H9 (cell line): ENCODE results near the gene SKAP1. TPM values are rescaled to one million over a fixed set of nuclear protein-coding genes. Genes with fewer than 3 reads are reported as not detected.

Experiments used
- DNase-seq: peaks from one replicate; pipeline ENCODE4 v3.0.0-alpha.2; 2017
- H2AFZ ChIP-seq: one replicate; pipeline ENCODE4 v1.6.1; 2013; ENCODE audit warnings: mild to moderate bottlenecking, low read length, control low read depth, moderate library complexity
- H2AK5ac ChIP-seq: 2 replicates; pipeline ENCODE4 v1.6.1; 2013; ENCODE audit warnings: low read length, control low read depth, mixed read lengths; ENCODE audit not compliant: insufficient read length
- H2BK120ac ChIP-seq: one replicate; pipeline ENCODE4 v1.6.1; 2013; ENCODE audit warnings: low read depth, mild to moderate bottlenecking, low read length, control low read depth, inconsistent platforms; ENCODE audit not compliant: poor library complexity, severe bottlenecking
- H2BK12ac ChIP-seq: 2 replicates; pipeline ENCODE4 v1.6.1; 2013; ENCODE audit warnings: low read length, control low read depth, mixed read lengths, low read depth; ENCODE audit not compliant: insufficient read length
- H2BK15ac ChIP-seq: 2 replicates; pipeline ENCODE4 v1.6.1; 2013; ENCODE audit warnings: low read depth, low read length, control low read depth
- H2BK20ac ChIP-seq: one replicate; pipeline ENCODE4 v1.6.1; 2013; ENCODE audit warnings: low read depth, mild to moderate bottlenecking, low read length, control low read depth, inconsistent platforms; ENCODE audit not compliant: poor library complexity, severe bottlenecking
- H2BK5ac ChIP-seq: 2 replicates; pipeline ENCODE4 v1.6.1; 2013; ENCODE audit warnings: low read length, control low read depth, mixed read lengths; ENCODE audit not compliant: insufficient read length
- H3K14ac ChIP-seq: 2 replicates; pipeline ENCODE4 v1.6.1; 2013; ENCODE audit warnings: low read length, control low read depth; ENCODE audit not compliant: insufficient read depth
- H3K18ac ChIP-seq: 2 replicates; pipeline ENCODE4 v1.6.1; 2013; ENCODE audit warnings: low read depth, mild to moderate bottlenecking, mixed read lengths, low read length, control low read depth; ENCODE audit not compliant: insufficient read length
- H3K23ac ChIP-seq: 2 replicates; pipeline ENCODE4 v1.6.1; 2013; ENCODE audit warnings: low read length, control low read depth, mixed read lengths, low read depth; ENCODE audit not compliant: insufficient read length
- H3K23me2 ChIP-seq: 2 replicates; pipeline ENCODE4 v1.6.1; 2013; ENCODE audit warnings: low read depth, mild to moderate bottlenecking, mixed read lengths, low read length, control low read depth; ENCODE audit not compliant: insufficient read length, poor library complexity, severe bottlenecking
- H3K27ac ChIP-seq: 2 replicates; pipeline ENCODE4 v1.5.1; 2013; ENCODE audit warnings: low read length, control low read depth, mixed read lengths, low read depth; ENCODE audit not compliant: insufficient read length
- H3K27me3 ChIP-seq: 2 replicates; pipeline ENCODE4 v1.6.1; 2013; ENCODE audit warnings: low read length, control low read depth, inconsistent platforms; ENCODE audit not compliant: insufficient read depth
- H3K4ac ChIP-seq: 2 replicates; pipeline ENCODE4 v1.6.1; 2013; ENCODE audit warnings: low read depth, mild to moderate bottlenecking, control low read depth, inconsistent platforms, low read length, moderate library complexity
- H3K4me1 ChIP-seq: 2 replicates; pipeline ENCODE4 v1.6.1; 2013; ENCODE audit warnings: low read length, control low read depth, inconsistent platforms; ENCODE audit not compliant: insufficient read depth
- H3K4me2 ChIP-seq: 2 replicates; pipeline ENCODE4 v1.6.1; 2013; ENCODE audit warnings: low read length, control low read depth, mixed read lengths; ENCODE audit not compliant: insufficient read length, insufficient read depth
- H3K56ac ChIP-seq: 2 replicates; pipeline ENCODE4 v1.6.1; 2013; ENCODE audit warnings: low read depth, mild to moderate bottlenecking, mixed read lengths, low read length, control low read depth; ENCODE audit not compliant: insufficient read length
- H3K79me1 ChIP-seq: 2 replicates; pipeline ENCODE4 v1.6.1; 2013; ENCODE audit warnings: low read depth, mild to moderate bottlenecking, moderate library complexity, low read length, control low read depth, inconsistent platforms; ENCODE audit not compliant: insufficient read depth, poor library complexity, severe bottlenecking
- H3K79me2 ChIP-seq: 2 replicates; pipeline ENCODE4 v1.6.1; 2013; ENCODE audit warnings: low read length, control low read depth, inconsistent platforms; ENCODE audit not compliant: insufficient read depth
- H3K9ac ChIP-seq: 2 replicates; pipeline ENCODE4 v1.6.1; 2013; ENCODE audit warnings: low read length, control low read depth, mixed read lengths; ENCODE audit not compliant: insufficient read length; ENCODE audit errors: extremely low read depth
- H3K9me3 ChIP-seq: one replicate; pipeline ENCODE4 v1.6.1; 2013; ENCODE audit warnings: low read depth, low read length, inconsistent platforms; ENCODE audit not compliant: control insufficient read depth
- H3T11ph ChIP-seq: one replicate; pipeline ENCODE4 v1.6.1; 2013; ENCODE audit warnings: mild to moderate bottlenecking, low read length, control low read depth, inconsistent platforms
- H4K20me1 ChIP-seq: one replicate; pipeline ENCODE4 v1.6.1; 2013; ENCODE audit not compliant: control insufficient read depth, insufficient read length, insufficient read depth
- H4K5ac ChIP-seq: 2 replicates; pipeline ENCODE4 v1.6.1; 2013; ENCODE audit warnings: low read depth, mild to moderate bottlenecking, mixed read lengths, low read length, control low read depth; ENCODE audit not compliant: insufficient read length
- H4K8ac ChIP-seq: replicated peaks from 2 replicates; pipeline ENCODE4 v1.6.1; 2013; ENCODE audit warnings: low read length, control low read depth, mixed read lengths, low read depth; ENCODE audit not compliant: insufficient read length
- H4K91ac ChIP-seq: 2 replicates; pipeline ENCODE4 v1.6.1; 2013; ENCODE audit warnings: low read depth, mild to moderate bottlenecking, moderate library complexity, mixed read lengths, low read length, control low read depth; ENCODE audit not compliant: insufficient read length
- H3K27ac Mint-ChIP-seq, 3 experiments: 2 replicates in 2 of 3; 3 replicates in 1 of 3; pipeline ENCODE4 v1.8.0; 2020 to 2021; ENCODE audit warnings: mixed read lengths in 3 of 3, mild to moderate bottlenecking in 1 of 3, moderate library complexity in 1 of 3
- H3K27me3 Mint-ChIP-seq: 2 replicates; pipeline ENCODE4 v1.8.0; 2021; ENCODE audit warnings: low read depth, mild to moderate bottlenecking, moderate library complexity, mixed read lengths
- H3K36me3 Mint-ChIP-seq, 3 experiments: 2 replicates in 2 of 3; 3 replicates in 1 of 3; pipeline ENCODE4 v1.8.0; 2020 to 2021; ENCODE audit warnings: low read depth in 3 of 3, mixed read lengths in 3 of 3; ENCODE audit not compliant: insufficient read depth in 1 of 3
- H3K4me1 Mint-ChIP-seq, 2 experiments: 2 replicates each; pipeline ENCODE4 v1.8.0; 2020; ENCODE audit warnings: mixed read lengths in 2 of 2
- H3K4me3 Mint-ChIP-seq, 2 experiments: 2 replicates in 1 of 2; 3 replicates in 1 of 2; pipeline ENCODE4 v1.8.0; 2020 to 2021; ENCODE audit warnings: mild to moderate bottlenecking in 2 of 2, mixed read lengths in 2 of 2, moderate library complexity in 1 of 2
- H3K9me3 Mint-ChIP-seq, 2 experiments: 2 replicates in 1 of 2; 3 replicates in 1 of 2; pipeline ENCODE4 v1.8.0; 2020; ENCODE audit warnings: mild to moderate bottlenecking in 2 of 2, mixed read lengths in 2 of 2, moderate library complexity in 1 of 2
- WGBS: extraction: QIAGEN DNeasy Blood & Tissue Kit; methylation state at CpG from one replicate; pipeline ENCODE4 v1.1.7; 2013; ENCODE audit warnings: missing lambda C conversion rate, low lambda C conversion rate, mixed read lengths; ENCODE audit not compliant: insufficient read length; ENCODE audit errors: extremely low coverage; 5-methylcytosine and 5-hydroxymethylcytosine counted together
- total RNA-seq: library from RNA; stranded (reverse); gene quantifications from 2 replicates; pipeline ENCODE4 v1.2.1, GENCODE V29; 2021
- TF ChIP-seq, protein P1 (sequence below): fragments of 200-600 bp; sonication (generic); conservative IDR thresholded peaks from 3 replicates; pipeline ENCODE4 v1.8.0; 2021; ENCODE audit warnings: antibody characterized with exemption, mild to moderate bottlenecking

The SKAP1 gene
- total RNA-seq, 1 experiment from 2014 or later: not detected

DNA sequence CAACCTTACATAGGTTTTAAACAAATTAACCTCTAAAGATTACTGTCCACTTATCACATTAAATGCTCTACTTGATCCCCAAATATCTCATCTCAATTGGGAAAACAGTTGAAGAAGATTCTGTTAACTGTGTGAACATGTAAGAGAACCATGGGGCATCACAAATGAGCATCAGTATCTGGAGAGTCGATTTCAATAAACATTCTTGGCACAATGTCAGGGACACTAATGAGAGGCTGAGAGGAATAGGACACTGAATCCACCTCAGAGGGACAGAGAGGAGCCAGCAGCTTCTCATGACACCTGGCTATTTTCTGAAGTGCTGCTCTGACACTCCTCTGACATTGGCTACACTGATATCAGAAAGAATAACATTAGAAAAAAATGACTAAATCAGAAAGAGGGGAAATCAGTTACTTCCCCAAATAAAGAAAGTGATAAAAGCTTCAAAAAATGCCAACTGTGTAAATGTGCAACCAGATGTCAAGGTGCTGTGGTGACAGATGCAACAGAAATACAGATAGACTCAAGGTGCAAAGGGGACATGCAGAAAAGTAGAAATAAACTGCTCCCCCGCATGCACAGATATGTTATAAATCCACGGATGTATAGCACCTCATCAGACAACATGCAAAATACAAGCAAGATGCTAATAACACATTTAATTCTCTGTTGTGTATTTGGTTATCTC is 255.0 kb downstream of the SKAP1 start:
- H3K4me1 Mint-ChIP-seq: peaks cover 17 to 25% of the 10 kb centered on the region in 2 experiments
- Histone ChIP-seq H3K23me2 (no peaks in the 10 kb centered on the region), H4K5ac (no peak overlapping the region), H2BK5ac (no peak overlapping the region), H4K91ac (no peak overlapping the region), H3K27ac (no peak overlapping the region), H2AK5ac (no peak overlapping the region), H3T11ph (no peak overlapping the region), H4K8ac (no peak overlapping the region), H3K9me3 (no peaks in the 10 kb centered on the region), H3K56ac (no peak overlapping the region), H3K14ac (no peak overlapping the region), H2BK120ac (no peak overlapping the region), H3K9ac (no peak overlapping the region), H3K18ac (no peak overlapping the region), H3K79me2 (no peaks in the 10 kb centered on the region), H3K23ac (no peak overlapping the region), H2BK12ac (no peak overlapping the region), H2BK15ac (no peak overlapping the region), H3K4ac (no peak overlapping the region), H4K20me1 (no peaks in the 10 kb centered on the region), H2AFZ (no peak overlapping the region), H2BK20ac (no peak overlapping the region), H3K4me2 (no peak overlapping the region), H3K79me1 (no peaks in the 10 kb centered on the region), H3K27me3 (no peaks in the 10 kb centered on the region), H3K4me1 (peaks cover 6% of the 10 kb centered on the region)
- H3K27me3 Mint-ChIP-seq: peaks cover 4% of the 10 kb centered on the region; the same call in 1 of the 2 replicates
- whole genome bisulfite sequencing: no CpG with 5 or more reads among the region's 3 CpGs
- H3K36me3 Mint-ChIP-seq: no peaks in the 10 kb centered on the region
- H3K9me3 Mint-ChIP-seq: no peaks in the 10 kb centered on the region
- no peak for DNase-seq
- H3K27ac Mint-ChIP-seq: no peak overlapping the region
- TF ChIP-seq, protein P1, sequence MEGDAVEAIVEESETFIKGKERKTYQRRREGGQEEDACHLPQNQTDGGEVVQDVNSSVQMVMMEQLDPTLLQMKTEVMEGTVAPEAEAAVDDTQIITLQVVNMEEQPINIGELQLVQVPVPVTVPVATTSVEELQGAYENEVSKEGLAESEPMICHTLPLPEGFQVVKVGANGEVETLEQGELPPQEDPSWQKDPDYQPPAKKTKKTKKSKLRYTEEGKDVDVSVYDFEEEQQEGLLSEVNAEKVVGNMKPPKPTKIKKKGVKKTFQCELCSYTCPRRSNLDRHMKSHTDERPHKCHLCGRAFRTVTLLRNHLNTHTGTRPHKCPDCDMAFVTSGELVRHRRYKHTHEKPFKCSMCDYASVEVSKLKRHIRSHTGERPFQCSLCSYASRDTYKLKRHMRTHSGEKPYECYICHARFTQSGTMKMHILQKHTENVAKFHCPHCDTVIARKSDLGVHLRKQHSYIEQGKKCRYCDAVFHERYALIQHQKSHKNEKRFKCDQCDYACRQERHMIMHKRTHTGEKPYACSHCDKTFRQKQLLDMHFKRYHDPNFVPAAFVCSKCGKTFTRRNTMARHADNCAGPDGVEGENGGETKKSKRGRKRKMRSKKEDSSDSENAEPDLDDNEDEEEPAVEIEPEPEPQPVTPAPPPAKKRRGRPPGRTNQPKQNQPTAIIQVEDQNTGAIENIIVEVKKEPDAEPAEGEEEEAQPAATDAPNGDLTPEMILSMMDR: no peak
- no peak overlapping the region for H3K4me3 Mint-ChIP-seq
